IMR-90 (cell line): ENCODE results near the gene CASKIN1. TPM values are rescaled to one million over a fixed set of nuclear protein-coding genes. Genes with fewer than 3 reads are reported as not detected.

Source experiments
- ATAC-seq: fragments of 200-7000 bp; cut with Tn5 transposase; 2 replicates; pipeline ENCODE4 v1.9.1; 2020; ENCODE audit warnings: low read depth, mild to moderate bottlenecking, moderate library complexity
- BruUV-seq: library from RNA; stranded (reverse); fragments of 400-500 nt; replicated peaks from 2 replicates; lab custom pipeline; 2021; lab: Mats Ljungman, UMichigan
- CTCF ChIA-PET: fragments of 300-600 bp; formaldehyde crosslinking; extraction: SDS; loops from one replicate; lab custom pipeline; 2021; ENCODE audit warnings: antibody characterized with exemption; lab: Yijun Ruan, JAX
- POLR2A ChIA-PET: fragments of 300-600 bp; sonication (Branson Sonifier 250); formaldehyde crosslinking; loops from one replicate; lab custom pipeline; 2022; ENCODE audit warnings: antibody characterized with exemption; ENCODE audit not compliant: unreplicated experiment; lab: Charles Lee
- DNase-seq: peaks from one replicate; pipeline ENCODE4 v3.0.0; 2013
- H2AFZ ChIP-seq: replicated peaks from 2 replicates; pipeline ENCODE3; 2013; ENCODE audit warnings: low read length, mild to moderate bottlenecking; ENCODE audit not compliant: poor library complexity
- H2AK5ac ChIP-seq: 2 replicates; pipeline ENCODE4 v1.6.1; 2013; ENCODE audit warnings: low read depth, low read length, inconsistent platforms
- H2AK9ac ChIP-seq: replicated peaks from 2 replicates; pipeline ENCODE3; 2013; ENCODE audit warnings: mild to moderate bottlenecking, low read depth, low read length, moderate library complexity; ENCODE audit not compliant: poor library complexity
- H2BK120ac ChIP-seq: 2 replicates; pipeline ENCODE4 v1.6.1; 2013; ENCODE audit warnings: low read depth, low read length, inconsistent platforms
- H2BK15ac ChIP-seq: 3 replicates; pipeline ENCODE4 v1.6.1; 2013; ENCODE audit warnings: low read depth, low read length, inconsistent platforms
- H2BK20ac ChIP-seq: 2 replicates; pipeline ENCODE4 v1.6.1; 2013; ENCODE audit warnings: low read depth, mild to moderate bottlenecking, inconsistent platforms, low read length, moderate library complexity
- H2BK5ac ChIP-seq: 2 replicates; pipeline ENCODE4 v1.6.1; 2013; ENCODE audit warnings: mild to moderate bottlenecking, low read depth, low read length, inconsistent platforms; ENCODE audit not compliant: poor library complexity, severe bottlenecking
- H3K14ac ChIP-seq: replicated peaks from 2 replicates; pipeline ENCODE4 v1.6.1; 2013; ENCODE audit warnings: low read depth, low read length, inconsistent platforms
- H3K18ac ChIP-seq: 2 replicates; pipeline ENCODE4 v1.6.1; 2013; ENCODE audit warnings: low read depth, low read length, control low read depth
- H3K23ac ChIP-seq: 2 replicates; pipeline ENCODE4 v1.6.1; 2013; ENCODE audit warnings: low read depth, low read length, inconsistent platforms
- H3K27ac ChIP-seq: 2 replicates; pipeline ENCODE4 v1.5.1; 2013; ENCODE audit warnings: mild to moderate bottlenecking, control low read depth, low read length; ENCODE audit not compliant: insufficient read depth
- H3K27me3 ChIP-seq: 2 replicates; pipeline ENCODE4 v1.6.1; 2013; ENCODE audit warnings: low read length; ENCODE audit not compliant: control insufficient read depth, insufficient read depth
- H3K36me3 ChIP-seq: 2 replicates; pipeline ENCODE4 v1.6.1; 2013; ENCODE audit warnings: low read length, mixed read lengths; ENCODE audit not compliant: control insufficient read depth, insufficient read depth
- H3K4ac ChIP-seq: 2 replicates; pipeline ENCODE4 v1.6.1; 2013; ENCODE audit warnings: low read depth, low read length, inconsistent platforms
- H3K4me1 ChIP-seq: 2 replicates; pipeline ENCODE4 v1.6.1; 2013; ENCODE audit warnings: low read length, mixed read lengths; ENCODE audit not compliant: control insufficient read depth, insufficient read depth
- H3K4me2 ChIP-seq: 2 replicates; pipeline ENCODE4 v1.6.1; 2013; ENCODE audit warnings: low read depth, mild to moderate bottlenecking, control low read depth, low read length, moderate library complexity
- H3K4me3 ChIP-seq: 2 replicates; pipeline ENCODE4 v1.5.1; 2013; ENCODE audit warnings: low read depth, mild to moderate bottlenecking, control low read depth, low read length, moderate library complexity; ENCODE audit not compliant: insufficient read depth
- H3K56ac ChIP-seq: 2 replicates; pipeline ENCODE4 v1.6.1; 2013; ENCODE audit warnings: low read length, inconsistent platforms; ENCODE audit not compliant: insufficient read depth; ENCODE audit errors: extremely low read depth
- H3K79me1 ChIP-seq, 2 experiments: 2 replicates each; pipeline ENCODE4 v1.6.1; 2013; ENCODE audit warnings: low read length in 2 of 2, inconsistent platforms in 1 of 2, low read depth in 1 of 2
- H3K9ac ChIP-seq: 2 replicates; pipeline ENCODE4 v1.6.1; 2013; ENCODE audit warnings: low read depth, low read length, control low read depth
- H3K9me1 ChIP-seq: 2 replicates; pipeline ENCODE4 v1.6.1; 2013; ENCODE audit warnings: low read length, inconsistent platforms; ENCODE audit not compliant: insufficient read depth
- H3K9me3 ChIP-seq: 2 replicates; pipeline ENCODE4 v1.6.1; 2013; ENCODE audit warnings: low read length; ENCODE audit not compliant: control insufficient read depth, insufficient read depth
- H4K20me1 ChIP-seq: 2 replicates; pipeline ENCODE4 v1.6.1; 2013; ENCODE audit warnings: low read length, inconsistent platforms; ENCODE audit not compliant: insufficient read depth
- H4K5ac ChIP-seq: 2 replicates; pipeline ENCODE4 v1.6.1; 2013; ENCODE audit warnings: mild to moderate bottlenecking, low read depth, low read length, control low read depth
- H4K8ac ChIP-seq, 2 experiments: 2 replicates each; pipeline ENCODE4 v1.6.1; 2013; ENCODE audit warnings: low read depth in 2 of 2, low read length in 2 of 2, control low read depth in 1 of 2, inconsistent platforms in 1 of 2
- H4K91ac ChIP-seq: 2 replicates; pipeline ENCODE4 v1.6.1; 2013; ENCODE audit warnings: low read depth, low read length, inconsistent platforms; ENCODE audit not compliant: insufficient read depth
- CEBPB ChIP-seq: IDR thresholded peaks from 2 replicates; pipeline ENCODE4 v1.6.1; 2012; ENCODE audit warnings: low read depth, low read length, improper control_type of control experiment
- CHD1 ChIP-seq: IDR thresholded peaks from 2 replicates; pipeline ENCODE4 v1.6.1; 2012; ENCODE audit warnings: low read depth, low read length, improper control_type of control experiment
- MAZ ChIP-seq: IDR thresholded peaks from 2 replicates; pipeline ENCODE4 v1.6.1; 2012; ENCODE audit warnings: low read depth, mild to moderate bottlenecking, low read length, improper control_type of control experiment, moderate library complexity, borderline replicate concordance
- MXI1 ChIP-seq: IDR thresholded peaks from 2 replicates; pipeline ENCODE4 v1.6.1; 2012; ENCODE audit warnings: low read depth, mild to moderate bottlenecking, low read length, moderate library complexity, borderline replicate concordance
- POLR2A ChIP-seq: IDR thresholded peaks from 2 replicates; pipeline ENCODE4 v1.6.1; 2012; ENCODE audit warnings: mild to moderate bottlenecking, low read depth, low read length
- RCOR1 ChIP-seq: IDR thresholded peaks from 2 replicates; pipeline ENCODE4 v1.6.1; 2012; ENCODE audit warnings: mild to moderate bottlenecking, low read length, improper control_type of control experiment; ENCODE audit not compliant: insufficient replicate concordance
- RFX5 ChIP-seq: IDR thresholded peaks from 2 replicates; pipeline ENCODE4 v1.8.0; 2012; ENCODE audit warnings: low read depth, mild to moderate bottlenecking, low read length, moderate library complexity
- SMC3 ChIP-seq: fragments of 150-350 bp; IDR thresholded peaks from 2 replicates; pipeline ENCODE4 v1.6.1; 2016; ENCODE audit warnings: low read depth, mild to moderate bottlenecking, antibody characterized with exemption, low read length, moderate library complexity
- WGBS, 2 experiments: methylation state at CpG; one replicate each; pipeline versions ENCODE4 v1.1.5 to v1.1.7; 2013; ENCODE audit warnings: missing lambda C conversion rate in 2 of 2; ENCODE audit not compliant: insufficient read length in 1 of 2; ENCODE audit errors: extremely low coverage in 2 of 2; 5-methylcytosine and 5-hydroxymethylcytosine counted together
- dilution Hi-C: fragments of 300-500 bp; cut with HindIII; formaldehyde crosslinking; loops from one replicate; pipeline ENCODE4 v1.14.3; 2018; ENCODE audit warnings: low sequenced_read_pairs; ENCODE audit not compliant: unreplicated experiment
- in situ Hi-C: fragments of 300-500 bp; cut with MboI; formaldehyde crosslinking; loops from 3 replicates; pipeline ENCODE4 v1.14.3; 2019; ENCODE audit warnings: low sequenced_read_pairs, inconsistent platforms, mixed read lengths
- intact Hi-C: fragments of 100-400 bp; cut with micrococcal nuclease; formaldehyde crosslinking; loops from 2 replicates; pipeline ENCODE4 v1.10.0; 2022
- polyA plus RNA-seq, 3 experiments: library from polyadenylated mRNA; depleted of rRNA; stranded (reverse); fragments of >200 nt; gene quantifications; 2 replicates each; pipeline ENCODE4 v1.2.3, GENCODE V29; 2012; ENCODE audit warnings: low replicate concordance in 1 of 3
- total RNA-seq: library from RNA; depleted of rRNA; stranded (reverse); fragments of >200 nt; gene quantifications from 2 replicates; pipeline ENCODE4 v1.2.3, GENCODE V29; 2012
- TF ChIP-seq, protein P1 (sequence below): fragments of 150-350 bp; IDR thresholded peaks from 2 replicates; pipeline ENCODE4 v1.6.1; 2017; ENCODE audit warnings: mild to moderate bottlenecking, antibody characterized with exemption, low read length, low read depth
- TF ChIP-seq, protein P2 (sequence below): fragments of 150-350 bp; IDR thresholded peaks from 2 replicates; pipeline ENCODE4 v1.6.1; 2016; ENCODE audit warnings: low read depth, mild to moderate bottlenecking, low read length, moderate library complexity, borderline replicate concordance

Gene CASKIN1
- total and polyA plus RNA-seq, 2 of the 4 experiments (the other 2 are of a cell fraction), result 0.05 TPM; not detected in 1

DNA sequence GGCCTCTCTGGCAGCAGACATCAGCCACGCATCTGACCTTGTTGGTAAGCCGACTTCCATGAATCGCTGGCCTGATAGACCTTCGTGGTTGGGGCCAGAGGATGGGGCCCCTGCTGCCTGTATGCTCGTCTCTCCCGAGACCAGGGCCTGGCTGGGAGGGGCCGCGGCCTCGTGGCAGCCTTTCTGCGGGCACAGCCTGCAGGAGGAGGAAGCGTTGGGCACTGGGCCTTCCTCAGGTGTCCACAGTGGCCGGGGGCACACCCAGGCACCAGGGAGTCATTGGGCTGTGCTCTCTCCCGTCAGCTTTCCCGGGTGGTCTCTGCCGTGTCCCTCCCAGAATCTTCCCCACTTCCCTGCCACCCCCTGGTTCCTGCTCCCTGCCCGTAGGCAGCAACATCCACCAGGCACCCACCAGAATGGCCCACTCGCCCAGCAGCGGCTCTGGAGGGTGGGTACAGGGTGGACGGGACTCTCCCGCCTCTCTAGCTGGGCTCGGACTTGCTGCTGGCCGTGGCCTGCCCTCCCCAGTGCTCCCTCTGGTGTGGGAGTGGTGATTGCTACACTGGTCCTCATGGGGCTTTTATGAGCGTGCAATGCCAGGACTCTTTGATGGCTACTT, 33.3 kb upstream of the CASKIN1 start:
- peaks cover 9% of the 10 kb centered on the region for H3K4me1 ChIP-seq
- H4K8ac ChIP-seq, result no peak overlapping the region
- no peak overlapping the region for H3K4me3 ChIP-seq
- peaks cover 14% of the 10 kb centered on the region; the same call in 1 of the 2 replicates for H3K9me1 ChIP-seq
- dilution Hi-C loops (no loop called here), intact Hi-C loops (no loop called here), in situ Hi-C loops (no loop called here)
- no peaks in the 10 kb centered on the region for H3K27me3 ChIP-seq
- no peak overlapping the region for H3K18ac ChIP-seq
- peaks cover 24% of the 10 kb centered on the region for H4K20me1 ChIP-seq
- H2AK9ac ChIP-seq, result no peak overlapping the region
- TF ChIP-seq, protein P1, sequence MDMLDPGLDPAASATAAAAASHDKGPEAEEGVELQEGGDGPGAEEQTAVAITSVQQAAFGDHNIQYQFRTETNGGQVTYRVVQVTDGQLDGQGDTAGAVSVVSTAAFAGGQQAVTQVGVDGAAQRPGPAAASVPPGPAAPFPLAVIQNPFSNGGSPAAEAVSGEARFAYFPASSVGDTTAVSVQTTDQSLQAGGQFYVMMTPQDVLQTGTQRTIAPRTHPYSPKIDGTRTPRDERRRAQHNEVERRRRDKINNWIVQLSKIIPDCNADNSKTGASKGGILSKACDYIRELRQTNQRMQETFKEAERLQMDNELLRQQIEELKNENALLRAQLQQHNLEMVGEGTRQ, result no peak
- TF ChIP-seq RFX5 (no peak), CHD1 (no peak), MAZ (no peak), MXI1 (no peak), CEBPB (no peak), POLR2A (no peak), RCOR1 (no peak), SMC3 (no peak)
- TF ChIP-seq, protein P2, sequence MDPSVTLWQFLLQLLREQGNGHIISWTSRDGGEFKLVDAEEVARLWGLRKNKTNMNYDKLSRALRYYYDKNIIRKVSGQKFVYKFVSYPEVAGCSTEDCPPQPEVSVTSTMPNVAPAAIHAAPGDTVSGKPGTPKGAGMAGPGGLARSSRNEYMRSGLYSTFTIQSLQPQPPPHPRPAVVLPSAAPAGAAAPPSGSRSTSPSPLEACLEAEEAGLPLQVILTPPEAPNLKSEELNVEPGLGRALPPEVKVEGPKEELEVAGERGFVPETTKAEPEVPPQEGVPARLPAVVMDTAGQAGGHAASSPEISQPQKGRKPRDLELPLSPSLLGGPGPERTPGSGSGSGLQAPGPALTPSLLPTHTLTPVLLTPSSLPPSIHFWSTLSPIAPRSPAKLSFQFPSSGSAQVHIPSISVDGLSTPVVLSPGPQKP, result no peak
- H3K23ac ChIP-seq, result no peak overlapping the region
- no peak overlapping the region for H3K9ac ChIP-seq
- no peaks in the 10 kb centered on the region for H3K9me3 ChIP-seq
- ATAC-seq, result no peak
- no peak overlapping the region for H4K91ac ChIP-seq
- no peak overlapping the region for H2AK5ac ChIP-seq
- WGBS, 2 experiments, result 98% methylated on average over 7 of the region's 23 CpGs; no CpG with 5 or more reads in 1 of the 2 experiments
- H4K5ac ChIP-seq, result no peak overlapping the region
- no peak overlapping the region for H3K27ac ChIP-seq
- CTCF ChIA-PET, result no interaction called here
- no peak overlapping the region for H3K14ac ChIP-seq
- peaks cover 50% of the 10 kb centered on the region for H3K36me3 ChIP-seq
- no peak overlapping the region for H2BK20ac ChIP-seq
- BruUV-seq, result no TSS peak
- POLR2A ChIA-PET, result no interaction called here
- DNase-seq, result no peak
- no peak overlapping the region for H3K56ac ChIP-seq
- H2BK15ac ChIP-seq, result no peak overlapping the region
- H3K4ac ChIP-seq, result no peak overlapping the region
- no peak overlapping the region for H2BK120ac ChIP-seq
- no peak overlapping the region for H2AFZ ChIP-seq
- no peak overlapping the region for H3K4me2 ChIP-seq
- H3K79me1 ChIP-seq, result peaks cover 2 to 37% of the 10 kb centered on the region in 2 experiments; a peak in 3 of 4 replicates
- H2BK5ac ChIP-seq, result no peak overlapping the region
